Stimulated activated CD4-positive, alpha-beta T cell treated with anti-CD3 and anti-CD28 coated beads, Interleukin-12 subunit alpha, Interleukin-12 subunit beta, amount 100 ng/mL, for 4 hours (primary cell): ENCODE data around the gene CYTH2.
A peak's percentile ranks its signal among the peaks of the same experiment; 100 is the strongest.

Experiments
- DNase-seq: peaks from one replicate; pipeline ENCODE4 v3.0.0-alpha.2; 2020

Gene CYTH2, protein sequence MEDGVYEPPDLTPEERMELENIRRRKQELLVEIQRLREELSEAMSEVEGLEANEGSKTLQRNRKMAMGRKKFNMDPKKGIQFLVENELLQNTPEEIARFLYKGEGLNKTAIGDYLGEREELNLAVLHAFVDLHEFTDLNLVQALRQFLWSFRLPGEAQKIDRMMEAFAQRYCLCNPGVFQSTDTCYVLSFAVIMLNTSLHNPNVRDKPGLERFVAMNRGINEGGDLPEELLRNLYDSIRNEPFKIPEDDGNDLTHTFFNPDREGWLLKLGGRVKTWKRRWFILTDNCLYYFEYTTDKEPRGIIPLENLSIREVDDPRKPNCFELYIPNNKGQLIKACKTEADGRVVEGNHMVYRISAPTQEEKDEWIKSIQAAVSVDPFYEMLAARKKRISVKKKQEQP

DNA sequence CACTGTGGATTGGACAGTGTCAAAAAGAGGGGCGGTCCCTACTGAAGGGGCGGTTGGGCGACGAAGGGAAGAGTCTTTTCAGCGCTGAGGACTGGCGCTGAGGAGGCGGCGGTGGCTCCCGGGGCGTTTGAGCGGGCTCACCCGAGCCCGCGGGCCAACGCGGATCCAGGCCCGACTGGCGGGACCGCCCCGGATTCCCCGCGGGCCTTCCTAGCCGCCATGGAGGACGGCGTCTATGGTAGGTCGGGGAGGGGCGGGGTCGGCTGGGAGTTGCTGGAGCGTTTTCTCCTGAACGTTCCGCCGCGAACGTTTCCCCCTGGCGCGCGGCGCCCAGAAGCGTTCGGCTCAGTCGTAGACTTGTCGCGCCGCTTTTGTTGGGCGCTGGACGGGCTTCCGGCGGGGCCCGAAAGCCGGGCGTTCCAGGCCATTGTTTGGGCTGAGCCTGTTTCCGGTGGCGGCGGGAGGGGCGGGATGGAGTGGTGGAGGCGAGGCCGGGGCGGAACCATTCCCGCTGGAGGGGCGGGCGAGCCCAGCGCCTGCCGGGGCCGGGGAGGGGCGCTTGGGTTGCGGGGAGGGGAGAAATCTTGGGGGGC lies at the start of gene CYTH2:
Gene CYTH2 (plus strand): TSS at position 81 of the 593 bp plus-strand sequence. CDS start 139 bp downstream, at position 220.
- peak; percentile 63 for DNase-seq

DNA sequence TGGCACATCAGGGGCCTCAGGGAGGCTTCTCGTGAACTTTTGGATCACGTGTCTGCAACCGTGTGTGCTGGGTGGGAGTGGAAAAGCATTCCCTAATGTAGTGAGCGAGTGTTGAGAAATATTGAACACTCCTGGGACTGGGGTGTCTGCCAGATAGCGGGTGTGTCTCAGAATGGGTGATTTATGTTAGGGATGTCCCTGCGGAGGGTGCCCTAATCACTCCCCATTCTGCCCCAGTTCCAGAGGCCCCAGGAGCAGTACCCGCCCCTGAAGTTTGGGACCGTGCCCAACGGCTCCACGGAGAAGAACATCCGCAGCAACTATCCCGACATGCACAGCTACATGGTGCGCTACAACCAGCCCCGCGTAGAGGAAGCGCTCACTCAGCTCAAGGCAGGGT lies 47.6 kb upstream of the CYTH2 start:
- no peak for DNase-seq

DNA sequence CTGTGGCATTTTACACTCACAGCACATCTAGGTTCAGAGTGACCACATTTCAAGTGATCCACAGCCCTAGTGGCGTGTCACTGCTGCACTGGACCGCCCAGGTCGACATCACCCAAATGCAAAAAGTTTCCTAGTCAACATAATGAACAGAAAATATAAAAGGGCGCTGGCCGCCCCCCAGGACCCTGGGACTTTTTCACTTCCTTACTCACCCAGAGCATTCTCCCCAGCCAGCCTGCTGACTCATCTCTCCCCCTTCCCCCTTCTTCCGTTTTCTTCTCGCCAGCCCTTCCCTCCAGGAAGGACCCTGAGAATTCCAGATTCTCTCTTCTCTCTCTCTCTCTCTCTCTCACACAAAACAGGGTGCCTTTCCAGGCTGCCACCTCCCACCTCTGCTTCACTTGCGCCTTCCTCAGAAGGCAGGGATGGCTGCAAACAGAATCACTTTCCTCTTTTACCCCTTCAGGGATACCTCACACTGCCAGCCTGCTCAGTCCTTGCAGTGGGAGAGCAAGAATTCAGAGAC lies 44.4 kb upstream of the CYTH2 start:
- DNase-seq = no peak

DNA sequence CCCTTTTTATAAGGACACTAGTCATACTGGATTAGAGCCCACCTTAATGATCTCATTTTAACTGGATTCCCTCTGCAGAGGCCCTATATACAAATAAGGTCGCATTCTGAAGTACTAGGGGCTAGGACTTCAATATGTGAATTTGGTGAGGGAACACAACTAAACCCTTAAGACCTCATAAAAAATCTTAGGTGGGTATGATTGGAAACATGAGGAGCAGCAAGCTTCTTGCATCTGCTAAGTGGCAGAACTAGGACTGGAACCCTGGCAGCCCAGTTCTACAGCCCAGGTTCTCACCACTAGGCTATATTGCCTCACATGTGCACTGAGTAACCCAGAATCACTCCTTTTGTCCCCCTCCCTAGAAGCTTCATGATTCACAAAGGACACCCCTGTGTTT lies 40.5 kb upstream of the CYTH2 start:
- DNase-seq = no peak

DNA sequence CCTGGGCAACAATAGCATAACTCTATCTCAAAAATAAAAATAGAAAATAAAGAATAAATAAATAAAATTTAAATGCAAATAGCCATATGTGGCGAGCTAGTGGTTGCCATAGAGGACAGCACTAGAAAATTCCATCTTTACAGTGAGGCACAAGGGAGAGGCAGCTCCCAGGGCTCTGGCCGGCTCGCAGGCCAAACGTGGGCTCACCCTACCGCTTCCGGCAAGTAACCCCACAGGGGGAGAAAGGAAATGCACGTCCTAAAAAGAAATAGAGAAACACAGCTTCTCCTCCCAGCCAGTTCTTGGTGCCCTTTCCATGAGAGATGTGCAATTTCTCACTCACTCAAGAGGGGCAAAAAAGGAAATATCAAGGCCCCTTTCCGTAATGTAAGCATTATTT lies 35.8 kb upstream of the CYTH2 start:
- no peak for DNase-seq

DNA sequence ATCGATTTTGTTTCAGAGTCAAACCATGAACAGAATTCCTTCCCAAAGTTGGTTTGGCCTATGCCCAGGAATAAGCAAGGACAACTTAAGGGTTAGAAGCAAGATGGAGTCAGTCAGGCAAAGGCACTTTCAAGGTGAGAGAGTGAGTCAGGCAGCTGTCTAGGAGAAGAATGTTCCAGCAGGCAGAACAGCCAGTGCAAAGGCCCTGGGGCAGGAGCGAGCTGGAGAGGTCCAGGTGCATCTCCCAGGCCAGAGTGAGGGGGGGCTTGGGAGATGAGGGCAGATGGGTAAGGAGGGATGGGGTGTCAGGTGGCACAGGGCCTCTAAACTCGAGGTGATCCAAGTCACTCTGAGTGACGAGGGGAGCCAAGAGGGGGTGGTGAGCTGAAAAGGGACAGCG lies 32.6 kb upstream of the CYTH2 start:
- no peak for DNase-seq

DNA sequence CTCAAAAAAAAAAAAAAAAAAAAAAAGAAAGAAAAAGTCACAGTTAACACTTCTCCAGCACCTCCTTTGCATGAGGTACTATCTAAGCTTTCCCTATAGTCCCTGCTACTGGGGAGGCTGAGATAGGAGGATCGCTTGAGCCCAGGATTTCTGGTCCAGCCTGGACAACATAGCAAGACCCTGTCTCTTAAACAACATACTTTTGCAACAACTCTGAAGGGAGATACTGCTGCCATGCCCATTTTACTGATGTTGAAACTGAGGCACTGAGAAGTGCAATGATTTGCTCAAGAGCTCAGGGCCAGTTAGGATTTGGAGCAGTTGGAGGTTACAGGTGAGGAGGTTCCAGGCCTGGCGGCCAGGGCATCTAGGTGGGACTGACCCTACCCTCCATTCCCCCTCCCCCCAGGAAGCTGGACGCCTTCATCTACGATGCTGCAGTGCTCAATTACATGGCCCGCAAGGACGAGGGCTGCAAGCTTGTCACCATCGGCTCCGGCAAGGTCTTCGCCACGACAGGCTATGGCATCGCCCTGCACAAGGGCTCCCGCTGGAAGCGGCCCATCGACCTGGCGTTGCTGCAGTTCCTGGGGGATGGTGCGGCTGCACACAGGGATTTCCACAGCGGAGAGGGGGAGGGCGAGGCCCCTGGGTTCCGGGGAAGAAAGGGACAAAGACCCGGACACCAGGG lies 27.7 kb upstream of the CYTH2 start:
- DNase-seq = no peak

DNA sequence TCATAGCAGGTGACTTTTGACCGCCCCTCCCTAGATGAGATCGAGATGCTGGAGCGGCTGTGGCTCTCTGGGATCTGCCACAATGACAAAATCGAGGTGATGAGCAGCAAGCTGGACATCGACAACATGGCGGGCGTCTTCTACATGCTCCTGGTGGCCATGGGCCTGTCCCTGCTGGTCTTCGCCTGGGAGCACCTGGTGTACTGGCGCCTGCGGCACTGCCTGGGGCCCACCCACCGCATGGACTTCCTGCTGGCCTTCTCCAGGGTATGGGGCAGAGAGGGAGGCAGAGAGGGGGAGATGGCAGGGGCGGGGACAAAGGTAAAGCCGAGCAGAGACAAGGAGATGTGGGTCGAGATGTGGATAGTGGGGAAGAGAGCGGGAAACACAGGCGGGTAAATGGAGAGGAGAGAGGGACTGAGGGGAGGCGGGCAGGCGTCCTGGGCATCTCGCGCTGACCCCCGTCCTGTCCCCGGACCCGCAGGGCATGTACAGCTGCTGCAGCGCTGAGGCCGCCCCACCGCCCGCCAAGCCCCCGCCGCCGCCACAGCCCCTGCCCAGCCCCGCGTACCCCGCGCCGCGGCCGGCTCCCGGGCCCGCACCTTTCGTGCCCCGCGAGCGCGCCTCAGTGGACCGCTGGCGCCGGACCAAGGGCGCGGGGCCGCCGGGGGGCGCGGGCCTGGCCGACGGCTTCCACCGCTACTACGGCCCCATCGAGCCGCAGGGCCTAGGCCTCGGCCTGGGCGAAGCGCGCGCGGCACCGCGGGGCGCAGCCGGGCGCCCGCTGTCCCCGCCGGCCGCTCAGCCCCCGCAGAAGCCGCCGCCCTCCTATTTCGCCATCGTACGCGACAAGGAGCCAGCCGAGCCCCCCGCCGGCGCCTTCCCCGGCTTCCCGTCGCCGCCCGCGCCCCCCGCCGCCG lies 26.8 kb upstream of the CYTH2 start:
- no peak for DNase-seq

DNA sequence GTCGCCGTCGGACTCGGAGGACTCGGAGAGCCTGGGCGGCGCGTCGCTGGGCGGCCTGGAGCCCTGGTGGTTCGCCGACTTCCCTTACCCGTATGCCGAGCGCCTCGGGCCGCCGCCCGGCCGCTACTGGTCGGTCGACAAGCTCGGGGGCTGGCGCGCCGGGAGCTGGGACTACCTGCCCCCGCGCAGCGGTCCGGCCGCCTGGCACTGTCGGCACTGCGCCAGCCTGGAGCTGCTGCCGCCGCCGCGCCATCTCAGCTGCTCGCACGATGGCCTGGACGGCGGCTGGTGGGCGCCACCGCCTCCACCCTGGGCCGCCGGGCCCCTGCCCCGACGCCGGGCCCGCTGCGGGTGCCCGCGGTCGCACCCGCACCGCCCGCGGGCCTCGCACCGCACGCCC lies 25.9 kb upstream of the CYTH2 start:
- DNase-seq = no peak

DNA sequence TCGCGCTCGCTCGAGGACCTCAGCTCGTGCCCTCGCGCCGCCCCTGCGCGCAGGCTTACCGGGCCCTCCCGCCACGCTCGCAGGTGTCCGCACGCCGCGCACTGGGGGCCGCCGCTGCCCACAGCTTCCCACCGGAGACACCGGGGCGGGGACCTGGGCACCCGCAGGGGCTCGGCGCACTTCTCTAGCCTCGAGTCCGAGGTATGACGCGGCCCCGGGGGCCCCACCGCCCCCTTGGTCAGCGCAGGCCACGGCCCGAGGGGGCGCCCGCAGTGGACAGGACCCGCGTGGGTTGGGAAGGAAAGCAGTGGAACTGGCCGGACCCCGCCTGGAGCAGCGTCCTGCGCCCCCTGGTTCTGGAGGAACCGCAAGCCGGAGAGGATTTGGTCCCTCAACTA lies 25.4 kb upstream of the CYTH2 start:
- no peak for DNase-seq

DNA sequence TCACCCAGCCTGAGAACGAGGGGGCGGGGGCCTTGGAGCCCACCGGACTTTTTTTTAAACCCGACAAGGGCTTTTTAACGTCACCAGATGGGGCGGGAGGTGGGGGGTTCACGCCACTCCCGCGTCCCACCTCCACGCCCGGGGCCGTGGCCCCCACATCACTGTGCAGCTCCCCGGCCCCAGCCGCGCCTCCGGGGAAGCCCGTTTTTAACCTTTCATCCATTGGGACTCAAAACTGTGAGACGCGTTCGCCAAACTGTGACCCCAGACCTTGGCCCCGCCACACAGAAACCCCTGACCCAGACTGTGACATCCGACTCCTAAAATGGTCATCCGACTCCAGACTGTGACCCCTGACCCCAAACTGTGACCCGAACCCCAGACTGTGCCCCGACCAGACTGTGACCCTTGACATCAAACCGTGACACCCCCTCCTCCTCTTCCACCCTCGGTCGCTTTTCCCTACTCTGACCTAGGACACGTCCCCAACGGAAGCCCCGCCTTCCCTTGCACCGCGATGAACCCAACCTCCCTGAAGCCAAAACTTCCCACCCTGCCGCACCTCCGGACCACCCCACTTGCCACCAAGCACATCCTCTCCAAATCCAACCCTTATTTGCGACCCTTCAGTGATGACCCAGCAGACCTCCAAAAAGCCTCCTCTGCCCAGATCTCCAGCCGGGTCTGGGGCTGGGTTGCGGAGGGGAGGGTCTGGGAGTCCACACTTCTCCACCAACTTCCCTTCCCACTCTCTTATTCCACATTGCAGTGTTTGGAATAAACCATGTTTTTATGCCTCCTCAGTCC lies 24.8 kb upstream of the CYTH2 start:
- DNase-seq = no peak

DNA sequence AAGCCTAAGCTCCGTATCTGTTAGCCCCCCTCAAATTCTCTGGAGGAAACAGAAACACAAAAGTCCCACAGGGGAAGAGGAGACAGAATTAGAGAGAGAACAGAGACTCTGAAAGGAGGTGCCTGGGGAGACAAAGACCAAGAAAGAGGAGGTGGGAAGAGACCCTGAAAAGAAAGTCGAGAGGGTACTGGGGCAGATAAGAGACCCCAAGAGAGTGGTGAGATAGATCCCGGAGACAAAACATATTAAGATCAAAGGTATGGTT lies 24.3 kb upstream of the CYTH2 start:
- DNase-seq = no peak

DNA sequence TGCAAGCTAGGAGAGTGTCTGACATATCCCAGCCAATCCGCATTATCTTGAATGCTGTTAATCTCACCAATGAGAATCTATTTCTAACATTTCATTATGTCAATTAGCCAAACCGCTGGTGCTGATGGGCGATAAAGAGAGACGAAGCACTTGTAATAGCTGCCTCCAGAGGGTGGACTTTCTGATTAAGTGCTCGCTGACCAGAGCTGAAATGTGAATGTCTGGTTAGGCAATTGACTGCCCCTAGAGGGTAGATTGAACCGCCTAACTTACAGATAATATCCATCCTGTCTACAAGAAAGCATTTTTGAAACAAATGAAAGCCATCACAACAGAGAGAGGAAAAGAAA lies 23.9 kb upstream of the CYTH2 start:
- DNase-seq = no peak

DNA sequence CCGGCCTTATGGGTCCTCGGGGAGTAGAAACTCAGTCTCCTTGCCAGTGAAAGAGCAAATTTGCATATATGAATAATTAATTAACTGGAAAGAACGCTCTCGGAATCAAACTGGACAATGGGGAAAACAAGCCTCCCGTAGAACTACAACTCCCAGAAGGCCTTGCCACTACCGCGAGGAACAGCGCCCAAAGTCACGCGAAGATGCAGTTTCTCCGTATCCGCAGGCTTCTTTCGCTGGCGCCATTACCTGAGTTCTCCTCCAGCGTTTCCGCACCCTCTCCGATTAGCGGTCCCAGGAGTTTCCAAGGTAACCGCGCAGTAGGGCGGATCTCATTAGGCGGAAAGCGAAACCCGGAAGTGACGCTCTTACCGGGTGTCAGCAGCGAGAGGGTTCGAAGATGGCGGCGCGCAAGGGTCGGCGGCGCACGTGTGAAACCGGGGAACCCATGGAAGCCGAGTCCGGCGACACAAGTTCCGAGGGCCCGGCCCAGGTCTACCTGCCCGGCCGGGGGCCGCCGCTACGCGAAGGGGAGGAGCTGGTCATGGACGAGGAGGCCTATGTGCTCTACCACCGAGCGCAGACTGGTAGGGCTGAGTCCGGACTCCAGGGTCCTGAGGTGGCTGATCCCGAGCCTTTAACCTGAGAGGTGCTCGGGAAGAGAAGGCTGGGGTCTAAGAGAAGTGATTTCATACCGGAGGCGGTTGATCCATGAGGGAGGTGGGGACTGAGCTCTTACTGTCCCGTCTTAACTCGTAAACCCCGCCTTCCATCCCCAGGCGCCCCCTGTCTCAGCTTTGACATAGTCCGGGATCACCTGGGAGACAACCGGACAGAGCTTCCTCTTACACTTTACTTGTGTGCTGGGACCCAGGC lies 23.3 kb upstream of the CYTH2 start, which contains the start of gene GRWD1:
Gene GRWD1 (plus strand): TSS at position 378 of the 876 bp plus-strand sequence. CDS start 23 bp downstream, at position 401.
- DNase-seq = peak; percentile 88

DNA sequence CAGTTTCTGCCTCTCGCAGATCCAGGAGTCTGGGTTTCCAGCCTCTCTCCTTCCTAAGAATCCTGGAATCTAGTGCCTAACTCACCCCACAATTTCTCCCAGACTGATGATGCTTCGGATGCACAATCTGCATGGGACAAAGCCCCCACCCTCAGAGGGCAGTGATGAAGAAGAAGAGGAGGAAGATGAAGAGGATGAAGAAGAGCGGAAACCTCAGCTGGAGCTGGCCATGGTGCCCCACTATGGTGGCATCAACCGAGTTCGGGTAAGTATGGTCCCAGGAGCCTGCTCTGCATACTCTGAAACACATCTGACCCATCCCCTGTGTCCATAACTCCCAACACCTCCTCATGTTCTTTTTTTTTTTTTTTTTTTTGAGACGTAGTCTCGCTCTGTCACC lies 22.6 kb upstream of the CYTH2 start:
- no peak for DNase-seq

DNA sequence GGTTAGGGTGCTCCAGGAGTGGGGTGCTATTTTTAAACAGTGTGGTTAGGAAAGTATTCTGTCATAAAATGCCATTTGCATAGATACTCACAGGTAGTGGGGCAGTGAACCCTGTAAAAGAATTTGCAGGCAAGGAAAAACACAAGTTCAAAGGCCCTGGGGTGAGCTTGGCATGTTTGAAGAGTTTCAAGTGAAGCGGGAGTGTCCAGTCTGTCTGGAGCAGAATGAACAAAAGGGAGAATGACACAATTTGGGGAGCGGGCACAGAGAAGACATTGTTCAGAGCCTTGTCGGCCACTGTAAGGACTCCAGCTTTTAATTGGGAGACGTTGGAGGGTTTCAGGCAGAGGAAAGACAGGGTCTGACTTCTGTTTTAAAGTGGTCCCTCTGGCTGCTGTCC lies 20.6 kb upstream of the CYTH2 start:
- DNase-seq = no peak

DNA sequence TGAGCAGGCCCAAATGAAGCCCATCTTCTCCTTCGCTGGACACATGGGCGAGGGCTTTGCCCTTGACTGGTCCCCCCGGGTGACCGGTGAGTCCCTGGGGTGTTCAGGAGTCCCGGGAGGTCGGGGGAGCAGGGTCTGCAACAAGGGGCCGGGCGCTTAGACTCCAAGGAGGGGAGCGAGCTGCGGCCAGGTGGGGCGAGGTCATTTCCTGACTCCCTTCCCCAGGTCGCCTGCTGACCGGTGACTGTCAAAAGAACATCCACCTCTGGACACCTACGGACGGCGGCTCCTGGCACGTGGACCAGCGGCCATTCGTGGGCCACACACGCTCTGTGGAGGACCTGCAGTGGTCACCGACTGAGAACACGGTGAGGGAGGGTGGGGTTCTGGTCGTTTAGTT lies 18.7 kb upstream of the CYTH2 start:
- no peak for DNase-seq

DNA sequence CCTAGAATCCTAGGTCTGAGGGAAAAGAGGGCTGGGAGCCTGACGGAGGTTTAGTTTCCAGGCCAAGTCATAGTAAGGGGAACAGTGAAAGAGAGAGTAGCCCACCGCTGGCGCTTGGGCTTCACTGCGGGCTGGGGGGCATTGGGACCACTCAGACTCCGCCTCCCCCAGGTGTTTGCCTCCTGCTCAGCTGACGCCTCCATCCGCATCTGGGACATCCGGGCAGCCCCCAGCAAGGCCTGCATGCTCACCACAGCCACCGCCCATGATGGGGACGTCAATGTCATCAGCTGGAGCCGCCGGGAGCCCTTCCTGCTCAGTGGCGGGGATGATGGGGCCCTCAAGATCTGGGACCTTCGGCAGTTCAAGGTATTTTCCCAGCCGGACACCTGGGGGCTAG lies 18.3 kb upstream of the CYTH2 start:
- no peak for DNase-seq

DNA sequence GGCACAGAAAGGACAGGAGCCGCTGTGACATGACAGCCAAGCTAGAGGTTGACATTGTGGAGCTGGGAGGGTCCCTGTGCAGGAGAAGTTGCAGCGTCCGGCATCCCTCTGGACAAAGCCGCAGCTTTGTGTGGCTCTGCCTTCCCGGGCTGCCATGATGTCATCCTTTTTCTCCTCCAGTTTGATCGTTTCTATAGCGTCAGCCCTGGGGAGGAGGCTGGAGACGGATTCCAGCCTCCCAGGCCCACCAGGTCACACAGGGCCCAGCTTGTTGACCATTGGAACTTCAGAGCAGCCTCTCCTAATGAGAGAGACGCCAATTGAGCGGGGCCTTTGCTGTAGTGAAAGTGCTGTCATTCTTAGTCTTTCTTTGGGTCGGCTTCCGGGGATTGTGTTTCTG lies 17.5 kb upstream of the CYTH2 start:
- DNase-seq = no peak

DNA sequence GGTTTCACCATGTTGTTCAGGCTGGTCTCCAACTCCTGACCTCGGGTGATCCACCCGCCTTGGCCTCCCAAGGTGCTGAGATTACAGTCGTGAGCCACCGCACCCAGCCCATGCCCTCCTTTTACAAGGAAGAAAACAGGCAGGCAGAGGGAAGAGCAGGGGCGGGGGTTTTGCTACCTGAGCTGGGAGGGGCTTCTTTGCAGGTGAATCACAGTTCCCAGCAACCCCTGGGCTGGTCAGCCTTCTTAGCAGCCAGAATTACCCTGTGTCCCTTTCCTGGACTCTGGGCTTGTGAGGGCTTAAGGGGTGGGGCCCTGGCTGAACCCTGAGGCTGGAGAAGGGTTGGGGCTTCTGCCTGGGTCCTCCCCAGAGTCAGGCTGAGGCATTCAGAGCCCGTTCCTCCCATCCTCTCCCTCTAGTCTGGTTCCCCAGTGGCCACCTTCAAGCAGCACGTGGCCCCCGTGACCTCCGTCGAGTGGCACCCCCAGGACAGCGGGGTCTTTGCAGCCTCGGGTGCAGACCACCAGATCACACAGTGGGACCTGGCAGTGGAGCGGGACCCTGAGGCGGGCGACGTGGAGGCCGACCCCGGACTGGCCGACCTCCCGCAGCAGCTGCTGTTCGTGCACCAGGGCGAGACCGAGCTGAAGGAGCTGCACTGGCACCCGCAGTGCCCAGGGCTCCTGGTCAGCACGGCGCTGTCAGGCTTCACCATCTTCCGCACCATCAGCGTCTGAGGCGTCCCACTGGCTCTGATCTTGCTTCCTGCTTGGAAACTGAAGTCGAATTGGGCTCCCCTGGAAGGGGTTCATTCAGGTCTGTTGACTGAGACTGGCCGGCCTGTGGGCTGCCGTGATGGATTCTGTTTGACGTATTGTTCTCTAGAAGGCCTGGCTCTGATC lies 16.6 kb upstream of the CYTH2 start:
- DNase-seq = no peak
